Measurements from ENCODE around the gene HLA-DMA. TPM values are rescaled to one million over a fixed set of nuclear protein-coding genes. Genes with fewer than 3 reads are reported as not detected.
A peak's percentile ranks its signal among the peaks of the same experiment; 100 is the strongest.

Gene HLA-DMA
- total RNA-seq, 4 donors from 2014 or later, result 47.0 to 79.9 (median 62.1) TPM

DNA sequence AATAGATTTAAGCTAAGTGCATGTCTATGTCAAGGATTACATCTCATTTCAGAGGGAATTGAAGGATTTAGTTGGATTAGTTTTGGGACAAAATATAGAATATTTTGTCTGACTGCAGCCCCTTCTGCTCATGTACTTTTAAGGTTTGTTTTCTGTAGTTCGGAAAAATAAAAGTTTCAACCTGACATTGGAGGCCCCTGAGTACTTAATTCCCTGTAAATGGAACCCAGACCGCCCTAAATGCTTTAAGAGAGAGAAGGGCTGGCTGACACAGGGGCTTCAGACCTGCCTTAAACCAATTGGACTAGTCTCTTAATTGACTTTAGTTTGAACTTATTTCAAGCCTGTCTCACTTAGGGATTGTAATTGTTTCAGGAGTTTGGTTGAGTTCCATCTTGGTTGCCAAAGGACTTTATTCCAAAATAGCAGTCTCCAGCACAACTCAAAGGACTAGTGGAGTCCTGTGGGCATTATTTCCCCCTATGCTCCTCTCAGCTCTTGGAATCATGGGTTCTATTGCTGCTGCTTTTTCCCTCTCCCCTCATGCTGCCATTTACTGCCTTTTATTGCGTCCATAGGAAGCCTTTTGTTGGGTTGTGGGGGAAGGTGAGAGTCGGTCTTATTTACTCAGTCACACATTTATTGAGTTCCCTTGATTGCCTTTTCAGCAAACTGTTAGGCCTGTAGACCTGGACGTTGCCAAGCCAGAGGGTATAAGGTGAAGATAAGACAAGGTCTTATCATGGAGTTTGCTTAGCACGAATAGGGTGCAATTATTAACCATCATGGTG lies 30.0 kb upstream of the HLA-DMA start:
- Histone ChIP-seq H3K27me3 (no peaks in the 10 kb centered on the region), H3K4me3 (no peak overlapping the region), H3K4me1 (peaks cover 0 to 56% (median 2%) of the 10 kb centered on the region in 4 donors), H3K27ac (peak overlapping the region in 1 of 4 donors; percentile 14), H3K9me3 (no peaks in the 10 kb centered on the region), H3K36me3 (peaks cover 0 to 41% (median 3%) of the 10 kb centered on the region in 3 donors)
- TF ChIP-seq, protein P1, sequence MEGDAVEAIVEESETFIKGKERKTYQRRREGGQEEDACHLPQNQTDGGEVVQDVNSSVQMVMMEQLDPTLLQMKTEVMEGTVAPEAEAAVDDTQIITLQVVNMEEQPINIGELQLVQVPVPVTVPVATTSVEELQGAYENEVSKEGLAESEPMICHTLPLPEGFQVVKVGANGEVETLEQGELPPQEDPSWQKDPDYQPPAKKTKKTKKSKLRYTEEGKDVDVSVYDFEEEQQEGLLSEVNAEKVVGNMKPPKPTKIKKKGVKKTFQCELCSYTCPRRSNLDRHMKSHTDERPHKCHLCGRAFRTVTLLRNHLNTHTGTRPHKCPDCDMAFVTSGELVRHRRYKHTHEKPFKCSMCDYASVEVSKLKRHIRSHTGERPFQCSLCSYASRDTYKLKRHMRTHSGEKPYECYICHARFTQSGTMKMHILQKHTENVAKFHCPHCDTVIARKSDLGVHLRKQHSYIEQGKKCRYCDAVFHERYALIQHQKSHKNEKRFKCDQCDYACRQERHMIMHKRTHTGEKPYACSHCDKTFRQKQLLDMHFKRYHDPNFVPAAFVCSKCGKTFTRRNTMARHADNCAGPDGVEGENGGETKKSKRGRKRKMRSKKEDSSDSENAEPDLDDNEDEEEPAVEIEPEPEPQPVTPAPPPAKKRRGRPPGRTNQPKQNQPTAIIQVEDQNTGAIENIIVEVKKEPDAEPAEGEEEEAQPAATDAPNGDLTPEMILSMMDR (IDR thresholded peaks at IDR 0.05), result no peak
- TF ChIP-seq POLR2A (IDR thresholded peaks at IDR 0.05), result peak in 1 of 2 donors; percentile 15
- no peak for DNase-seq

DNA sequence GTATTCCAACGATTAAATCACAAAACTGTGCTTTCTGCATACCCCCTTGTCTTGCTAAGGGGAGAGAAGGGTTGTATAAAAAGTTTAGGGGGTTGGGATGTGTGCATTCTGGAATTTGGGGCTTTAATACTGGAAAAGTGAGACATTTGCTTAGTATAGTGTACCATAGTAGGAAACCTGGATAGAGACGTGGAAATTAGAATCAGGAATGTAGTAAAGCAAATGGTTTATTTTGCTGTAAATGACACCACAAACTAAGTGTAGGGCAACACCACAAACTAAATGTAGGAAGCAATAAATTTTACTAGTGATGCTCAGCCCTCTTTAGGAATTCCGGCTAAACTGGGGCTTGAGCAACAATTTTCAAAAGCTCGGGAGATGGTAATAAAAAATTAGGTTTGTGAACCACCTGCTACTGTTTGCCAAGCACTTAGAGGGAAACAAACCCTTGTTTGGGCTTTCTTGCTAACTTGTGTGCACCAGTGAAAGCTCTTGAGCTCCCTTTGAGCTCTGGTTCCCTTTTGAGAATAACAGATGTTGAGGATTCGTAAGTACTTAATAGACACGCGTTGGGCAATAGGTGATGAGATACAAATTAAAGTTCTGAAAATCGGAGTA lies 29.3 kb upstream of the HLA-DMA start:
- peaks cover 0 to 63% (median 2%) of the 10 kb centered on the region in 4 donors for H3K4me1 ChIP-seq
- peaks cover 2 to 48% (median 3%) of the 10 kb centered on the region in 3 donors for H3K36me3 ChIP-seq

DNA sequence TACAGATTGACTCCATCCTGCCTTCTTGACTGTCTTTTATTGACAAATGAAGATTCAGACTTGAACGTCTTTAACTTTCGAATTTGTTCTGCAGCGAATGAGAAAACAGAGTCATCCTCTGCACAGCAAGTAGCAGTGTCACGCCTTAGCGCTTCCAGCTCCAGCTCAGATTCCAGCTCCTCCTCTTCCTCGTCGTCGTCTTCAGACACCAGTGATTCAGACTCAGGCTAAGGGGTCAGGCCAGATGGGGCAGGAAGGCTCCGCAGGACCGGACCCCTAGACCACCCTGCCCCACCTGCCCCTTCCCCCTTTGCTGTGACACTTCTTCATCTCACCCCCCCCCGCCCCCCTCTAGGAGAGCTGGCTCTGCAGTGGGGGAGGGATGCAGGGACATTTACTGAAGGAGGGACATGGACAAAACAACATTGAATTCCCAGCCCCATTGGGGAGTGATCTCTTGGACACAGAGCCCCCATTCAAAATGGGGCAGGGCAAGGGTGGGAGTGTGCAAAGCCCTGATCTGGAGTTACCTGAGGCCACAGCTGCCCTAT lies 27.7 kb upstream of the HLA-DMA start:
- Histone ChIP-seq H3K4me1 (peaks cover 0 to 79% (median 4%) of the 10 kb centered on the region in 4 donors), H3K9me3 (no peaks in the 10 kb centered on the region), H3K4me3 (no peak overlapping the region), H3K27me3 (no peaks in the 10 kb centered on the region), H3K36me3 (peaks cover 3 to 64% (median 3%) of the 10 kb centered on the region in 3 donors), H3K27ac (no peak overlapping the region)
- TF ChIP-seq, protein P1 (IDR thresholded peaks at IDR 0.05), result no peak
- TF ChIP-seq POLR2A (IDR thresholded peaks at IDR 0.05), result no peak
- DNase-seq, result no peak

More for the DNA sequence above, 29.3 kb upstream of the HLA-DMA start:
- Histone ChIP-seq H3K4me3 (no peak overlapping the region), H3K9me3 (no peaks in the 10 kb centered on the region), H3K27me3 (no peaks in the 10 kb centered on the region), H3K27ac (peak overlapping the region in 1 of 4 donors; percentile 14)
- no peak for DNase-seq
- TF ChIP-seq, protein P1 (IDR thresholded peaks at IDR 0.05), result no peak
- no peak for TF ChIP-seq POLR2A (IDR thresholded peaks at IDR 0.05)

DNA sequence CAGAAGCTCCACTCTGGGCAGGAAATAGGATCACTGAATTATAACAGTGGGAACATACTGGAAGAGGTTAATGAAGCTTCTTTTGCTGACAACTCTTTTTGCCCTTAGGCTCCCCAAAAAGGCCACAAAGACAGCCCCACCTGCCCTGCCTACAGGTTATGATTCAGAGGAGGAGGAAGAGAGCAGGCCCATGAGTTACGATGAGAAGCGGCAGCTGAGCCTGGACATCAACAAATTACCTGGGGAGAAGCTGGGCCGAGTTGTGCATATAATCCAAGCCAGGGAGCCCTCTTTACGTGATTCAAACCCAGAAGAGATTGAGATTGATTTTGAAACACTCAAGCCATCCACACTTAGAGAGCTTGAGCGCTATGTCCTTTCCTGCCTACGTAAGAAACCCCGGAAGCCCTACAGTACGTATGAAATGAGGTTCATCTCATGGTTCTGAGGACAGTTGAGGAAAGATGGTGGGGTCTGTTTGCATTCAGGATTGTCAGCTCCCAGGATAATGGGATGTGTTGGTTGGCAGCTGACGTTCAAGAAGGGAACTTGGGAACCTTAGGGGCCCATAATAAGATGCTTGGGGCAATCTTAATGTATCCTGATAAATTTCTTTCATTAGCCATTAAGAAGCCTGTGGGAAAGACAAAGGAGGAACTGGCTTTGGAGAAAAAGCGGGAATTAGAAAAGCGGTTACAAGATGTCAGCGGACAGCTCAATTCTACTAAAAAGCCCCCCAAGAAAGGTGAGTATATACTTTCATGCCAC lies 27.0 kb upstream of the HLA-DMA start:
- no peak for TF ChIP-seq POLR2A (IDR thresholded peaks at IDR 0.05)
- TF ChIP-seq, protein P1 (IDR thresholded peaks at IDR 0.05), result no peak
- peaks cover 3 to 69% (median 3%) of the 10 kb centered on the region in 3 donors for H3K36me3 ChIP-seq
- no peaks in the 10 kb centered on the region for H3K27me3 ChIP-seq
- no peak overlapping the region for H3K4me3 ChIP-seq
- no peak overlapping the region for H3K27ac ChIP-seq
- H3K4me1 ChIP-seq, result peaks cover 0 to 86% (median 4%) of the 10 kb centered on the region in 4 donors
- no peaks in the 10 kb centered on the region for H3K9me3 ChIP-seq
- no peak for DNase-seq

DNA sequence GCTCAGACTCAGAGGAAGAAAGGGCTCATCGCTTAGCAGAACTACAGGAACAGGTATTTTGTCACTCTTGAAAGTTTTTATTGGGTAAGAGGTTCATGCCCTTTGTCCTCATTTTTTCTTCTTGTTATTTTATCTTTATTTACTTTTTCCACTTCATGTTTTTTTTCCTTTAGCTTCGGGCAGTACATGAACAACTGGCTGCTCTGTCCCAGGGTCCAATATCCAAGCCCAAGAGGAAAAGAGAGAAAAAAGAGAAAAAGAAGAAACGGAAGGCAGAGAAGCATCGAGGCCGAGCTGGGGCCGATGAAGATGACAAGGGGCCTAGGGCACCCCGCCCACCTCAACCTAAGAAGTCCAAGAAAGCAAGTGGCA lies 25.0 kb upstream of the HLA-DMA start:
- no peak overlapping the region for H3K27ac ChIP-seq

More for the DNA sequence above, 25.0 kb upstream of the HLA-DMA start:
- no peak for DNase-seq
- H3K4me1 ChIP-seq, result peaks cover 0 to 77% (median 7%) of the 10 kb centered on the region in 4 donors
- no peaks in the 10 kb centered on the region for H3K9me3 ChIP-seq
- no peaks in the 10 kb centered on the region for H3K27me3 ChIP-seq
- H3K36me3 ChIP-seq, result peaks cover 3 to 79% (median 3%) of the 10 kb centered on the region in 3 donors
- H3K4me3 ChIP-seq, result no peak overlapping the region
- no peak for TF ChIP-seq POLR2A (IDR thresholded peaks at IDR 0.05)
- TF ChIP-seq, protein P1 (IDR thresholded peaks at IDR 0.05), result no peak

All from Peyer's patch (tissue), 4 donors.